Gastroesophageal sphincter (tissue), 4 donors: ENCODE results near the gene PLP1. TPM values are rescaled to one million over a fixed set of nuclear protein-coding genes. Genes with fewer than 3 reads are reported as not detected.

Experiments
- ATAC-seq: fragments of 150-250 bp; one replicate; pipeline ENCODE4 v1.9.1; 2016; ENCODE audit warnings: mild to moderate bottlenecking, moderate library complexity
- H3K27ac ChIP-seq, 4 donors: fragments of 200-600 bp; sonication (generic) in 3 of 4; 1 replicate in 3 of 4; 2 replicates in 1 of 4; pipeline ENCODE4 v1.5.1; 2016 to 2019
- H3K27me3 ChIP-seq: fragments of 200-600 bp; sonication (generic); one replicate; pipeline ENCODE4 v1.5.1; 2019
- H3K36me3 ChIP-seq, 2 donors: fragments of 200-600 bp; sonication (generic); one replicate each; pipeline ENCODE4 v1.5.1; 2019; ENCODE audit warnings: control low read depth in 1 of 2
- H3K4me1 ChIP-seq, 3 donors: fragments of 200-600 bp; sonication (generic); 1 replicate in 2 of 3; 2 replicates in 1 of 3; pipeline ENCODE4 v1.5.1; 2016 to 2019; ENCODE audit warnings: control low read depth in 2 of 3
- H3K4me3 ChIP-seq, 2 donors: fragments of 200-600 bp; sonication (generic); one replicate each; pipeline ENCODE4 v1.5.1; 2019; ENCODE audit warnings: mild to moderate bottlenecking in 1 of 2, moderate library complexity in 1 of 2
- H3K9me3 ChIP-seq, 3 donors: fragments of 200-600 bp; sonication (generic); one replicate each; pipeline ENCODE4 v1.5.1; 2017 to 2019; ENCODE audit warnings: control low read depth in 2 of 3
- CTCF ChIP-seq, 4 experiments: fragments of 200-600 bp in 2 of 4; fragments of 450-650 bp in 2 of 4; sonication (generic) in 1 of 4; IDR thresholded peaks; one replicate each; pipeline ENCODE4 v1.5.1; 2017 to 2019; ENCODE audit warnings: antibody characterized with exemption in 4 of 4, mild to moderate bottlenecking in 2 of 4, moderate library complexity in 2 of 4
- EP300 ChIP-seq: sonication (generic); formaldehyde crosslinking; IDR thresholded peaks from one replicate; pipeline ENCODE4 v1.6.1; 2017; ENCODE audit warnings: antibody characterized with exemption, mild to moderate bottlenecking
- POLR2A ChIP-seq, 2 donors: fragments of 450-650 bp; IDR thresholded peaks; one replicate each; pipeline ENCODE4 v1.6.1; 2017; ENCODE audit warnings: antibody characterized with exemption in 2 of 2, mild to moderate bottlenecking in 2 of 2, moderate library complexity in 1 of 2
- WGBS, 2 donors: methylation state at CpG; one replicate each; pipeline ENCODE4 v1.1.5; 2018; ENCODE audit warnings: low coverage in 1 of 2; 5-methylcytosine and 5-hydroxymethylcytosine counted together
- total RNA-seq, 4 donors: library from RNA; depleted of rRNA; stranded (reverse); fragments of >200 nt; gene quantifications; one replicate each; pipeline ENCODE4 v1.1.0, GENCODE V29; 2016

The PLP1 gene
- total RNA-seq, 4 donors from 2014 or later, result 20.3 to 51.5 (median 33.0) TPM

GRCh38 chrX:103839404-103839803 lies 62.8 kb downstream of the PLP1 start:
- no peak overlapping the region for H3K4me3 ChIP-seq
- no peaks in the 10 kb centered on the region for H3K9me3 ChIP-seq
- TF ChIP-seq CTCF (IDR thresholded peaks at IDR 0.05) (no peak), POLR2A (IDR thresholded peaks at IDR 0.05) (no peak), EP300 (no peak)
- no peak overlapping the region for H3K27ac ChIP-seq
- WGBS, 2 donors, result no CpG with 5 or more reads among the region's 1 CpG
- no peak for ATAC-seq
- H3K36me3 ChIP-seq, result no peaks in the 10 kb centered on the region
- H3K27me3 ChIP-seq, result no peaks in the 10 kb centered on the region
- no peaks in the 10 kb centered on the region for H3K4me1 ChIP-seq

Other genes with a start within 250 kb of the PLP1 start
- 100 to 1,000 TPM; 424 to 874 (median 497) TPM for gene TCEAL4, start 191.3 kb upstream of the PLP1 start, total RNA-seq
- gene TCEAL3, start 168.9 kb upstream of the PLP1 start, total RNA-seq, result 100 to 1,000 TPM in 3 of 4 donors, 10 to 100 TPM in 1; 99.6 to 257 (median 175) TPM
- gene TCEAL1, start 147.9 kb upstream of the PLP1 start, total RNA-seq, result 100 to 1,000 TPM; 177 to 424 (median 237) TPM
- gene MORF4L2, start 90.1 kb upstream of the PLP1 start, total RNA-seq, result 100 to 1,000 TPM; 338 to 631 (median 467) TPM
- gene TMEM31, start 65.9 kb upstream of the PLP1 start, total RNA-seq, result not detected
- 10 to 100 TPM in 3 of 4 donors, 1 to 10 TPM in 1; 9.4 to 25.4 (median 13.0) TPM for gene RAB9B, start 55.4 kb downstream of the PLP1 start, total RNA-seq
- 1 to 10 TPM in 3 of 4 donors, under 1 TPM in 1; 0.19 to 6.3 (median 1.3) TPM for gene TMSB15B, start 185.8 kb downstream of the PLP1 start, total RNA-seq
- not detected for gene H2BW1, start 236.9 kb downstream of the PLP1 start, total RNA-seq